KMS-11 (cell line): ENCODE results near the gene SUPT20HL2.

Experiments used
- H2AFZ ChIP-seq: fragments of 200-600 bp; sonication (generic); 2 replicates; pipeline ENCODE4 v1.6.1; 2016; ENCODE audit warnings: antibody characterized with exemption, mixed run types, low read depth
- H3K27ac ChIP-seq: fragments of 200-600 bp; sonication (generic); 2 replicates; pipeline ENCODE4 v1.6.1; 2016; ENCODE audit warnings: mild to moderate bottlenecking, mixed run types
- H3K27me3 ChIP-seq: fragments of 200-600 bp; sonication (generic); 2 replicates; pipeline ENCODE4 v1.6.1; 2017; ENCODE audit warnings: mild to moderate bottlenecking, low read depth, mixed run types, moderate library complexity; ENCODE audit not compliant: insufficient read depth
- H3K36me3 ChIP-seq: fragments of 200-600 bp; sonication (generic); 2 replicates; pipeline ENCODE4 v1.6.1; 2017; ENCODE audit warnings: mild to moderate bottlenecking, mixed run types; ENCODE audit not compliant: insufficient read depth
- H3K4me1 ChIP-seq: fragments of 200-600 bp; sonication (generic); 2 replicates; pipeline ENCODE4 v1.6.1; 2016; ENCODE audit warnings: mild to moderate bottlenecking, low read depth, mixed run types; ENCODE audit not compliant: poor library complexity, severe bottlenecking
- H3K4me2 ChIP-seq: fragments of 200-600 bp; sonication (generic); 2 replicates; pipeline ENCODE4 v1.7.0; 2016; ENCODE audit warnings: mild to moderate bottlenecking, mixed run types
- H3K4me3 ChIP-seq: fragments of 200-600 bp; sonication (generic); IDR thresholded peaks from 2 replicates; pipeline ENCODE4 v1.6.1; 2017; ENCODE audit warnings: low read depth, low read length, mixed read lengths; ENCODE audit not compliant: insufficient read depth
- H3K79me2 ChIP-seq: fragments of 200-600 bp; sonication (generic); 2 replicates; pipeline ENCODE4 v1.6.1; 2016; ENCODE audit warnings: low read depth, mixed run types; ENCODE audit not compliant: insufficient read depth
- H3K9ac ChIP-seq: fragments of 200-600 bp; sonication (generic); 2 replicates; pipeline ENCODE4 v1.6.1; 2016; ENCODE audit warnings: mild to moderate bottlenecking, mixed run types
- H4K20me1 ChIP-seq: fragments of 200-600 bp; sonication (generic); 2 replicates; pipeline ENCODE4 v1.6.1; 2016; ENCODE audit warnings: mild to moderate bottlenecking, mixed run types; ENCODE audit not compliant: insufficient read depth
- CTCF ChIP-seq: fragments of 200-600 bp; sonication (generic); conservative IDR thresholded peaks from 2 replicates; pipeline ENCODE4 v1.6.1; 2017; ENCODE audit warnings: low read depth, mild to moderate bottlenecking, antibody characterized with exemption, low read length, moderate library complexity, mixed read lengths

SUPT20HL2 gene

GRCh38 chrX:24339911-24340310 lies 26.0 kb upstream of the SUPT20HL2 start:
- no peaks in the 10 kb centered on the region for H3K79me2 ChIP-seq
- H4K20me1 ChIP-seq: no peaks in the 10 kb centered on the region
- H3K4me1 ChIP-seq: no peaks in the 10 kb centered on the region
- no peak overlapping the region for H3K27ac ChIP-seq
- no peak overlapping the region for H2AFZ ChIP-seq
- H3K9ac ChIP-seq: no peak overlapping the region
- H3K4me3 ChIP-seq: no peak overlapping the region
- no peaks in the 10 kb centered on the region for H3K36me3 ChIP-seq
- no peaks in the 10 kb centered on the region for H3K27me3 ChIP-seq
- H3K4me2 ChIP-seq: no peak overlapping the region
- no peak for TF ChIP-seq CTCF

- H4K20me1 ChIP-seq: no peaks in the 10 kb centered on the region
- H3K4me1 ChIP-seq: no peaks in the 10 kb centered on the region
- H3K4me2 ChIP-seq: no peak overlapping the region
- no peak overlapping the region for H3K4me3 ChIP-seq
- H3K27ac ChIP-seq: no peak overlapping the region
- no peaks in the 10 kb centered on the region for H3K36me3 ChIP-seq
- no peak overlapping the region for H2AFZ ChIP-seq
- no peak for TF ChIP-seq CTCF
- H3K9ac ChIP-seq: no peak overlapping the region
- H3K79me2 ChIP-seq: no peaks in the 10 kb centered on the region
- H3K27me3 ChIP-seq: no peaks in the 10 kb centered on the region
Measured at GRCh38 chrX:24335871-24336270, 22.0 kb upstream of the SUPT20HL2 start.

GRCh38 chrX:24334461-24334860 lies 20.6 kb upstream of the SUPT20HL2 start:
- H3K36me3 ChIP-seq: no peaks in the 10 kb centered on the region
- no peak overlapping the region for H3K4me2 ChIP-seq
- no peak for TF ChIP-seq CTCF
- H3K4me3 ChIP-seq: no peak overlapping the region
- H4K20me1 ChIP-seq: no peaks in the 10 kb centered on the region
- H3K4me1 ChIP-seq: no peaks in the 10 kb centered on the region
- no peak overlapping the region for H2AFZ ChIP-seq
- no peaks in the 10 kb centered on the region for H3K27me3 ChIP-seq
- no peak overlapping the region for H3K9ac ChIP-seq
- H3K79me2 ChIP-seq: no peaks in the 10 kb centered on the region
- no peak overlapping the region for H3K27ac ChIP-seq

GRCh38 chrX:24333371-24333770 lies 19.5 kb upstream of the SUPT20HL2 start:
- no peaks in the 10 kb centered on the region for H3K36me3 ChIP-seq

More at GRCh38 chrX:24333371-24333770, 19.5 kb upstream of the SUPT20HL2 start:
- H3K27ac ChIP-seq: no peak overlapping the region
- H3K27me3 ChIP-seq: no peaks in the 10 kb centered on the region
- H3K4me3 ChIP-seq: no peak overlapping the region
- no peak for TF ChIP-seq CTCF
- no peaks in the 10 kb centered on the region for H3K4me1 ChIP-seq
- no peak overlapping the region for H3K4me2 ChIP-seq
- H4K20me1 ChIP-seq: no peaks in the 10 kb centered on the region
- no peak overlapping the region for H3K9ac ChIP-seq
- no peaks in the 10 kb centered on the region for H3K79me2 ChIP-seq
- no peak overlapping the region for H2AFZ ChIP-seq
